ENCODE measurements around the gene ADAM30. TPM values are rescaled to one million over a fixed set of nuclear protein-coding genes. Genes with fewer than 3 reads are reported as not detected.

ADAM30 gene
- not detected in 2 replicates for total RNA-seq (2014; rRNA removed; shearing (Covaris generic))
- total RNA-seq (2022): not detected in 2 replicates
- not detected for Bru-seq, nascent RNA
- percentile 21 among the genes with signal in this experiment for BruChase-seq, experiment 1, labeled RNA remaining after a 6-hour chase
- BruChase-seq, experiment 2, labeled RNA remaining after a 2-hour chase: not detected
- long read RNA-seq: 0 reads

GRCh38 chr1:119896303-119896702 is at the start of gene ADAM30:
ADAM30 (minus strand) TSS chr1:119896515; CDS start chr1:119896336, 179 bp downstream.
- POLR2A ChIA-PET: no interaction called here
- BruUV-seq (replicated peaks): no TSS peak

GRCh38 chr1:119943216-119943615 is 46.9 kb upstream of the ADAM30 start:
- BruUV-seq (replicated peaks): no TSS peak
- H3K9me2 ChIP-seq (ENCODE audit: insufficient read depth, low read length): no peaks in the 10 kb centered on the region
- H3K4me2 ChIP-seq (ENCODE audit: low read length): no peak overlapping the region
- TF ChIP-seq CTCF (conservative IDR thresholded peaks at IDR 0.05; ENCODE audit: low read length): no peak
- TF ChIP-seq EZH2phosphoT487 (IDR thresholded peaks at IDR 0.05; ENCODE audit: borderline replicate concordance, low read depth, low read length): no peak
- CTCF ChIA-PET (ENCODE audit: unreplicated experiment): no interaction called here
- no peak overlapping the region for H3K4me3 ChIP-seq (ENCODE audit: low read depth, low read length, poor library complexity, severe bottlenecking)
- no peaks in the 10 kb centered on the region for H3K9me3 ChIP-seq (ENCODE audit: low read length)
- no peaks in the 10 kb centered on the region for H3K4me1 ChIP-seq (ENCODE audit: insufficient read depth, low read length, poor library complexity, severe bottlenecking)
- no peaks in the 10 kb centered on the region for H4K20me1 ChIP-seq (ENCODE audit: insufficient read depth, low read length)
- no peak for DNase-seq (ENCODE audit: low spot score)
- intact Hi-C loops (cut with micrococcal nuclease; ENCODE audit: unreplicated experiment): no loop called here
- POLR2A ChIA-PET: interaction anchor here (0.8 to 1.1 kb wide), 2 partner anchors 12 to 149 kb away, joined by 3 to 4 read pairs; no protein-coding TSS in a partner anchor
- H3K79me2 ChIP-seq (ENCODE audit: insufficient read depth, low read depth, low read length): no peaks in the 10 kb centered on the region
- no peak overlapping the region for H3K27ac ChIP-seq (ENCODE audit: low read depth, low read length, poor library complexity, severe bottlenecking)
- H3K36me3 ChIP-seq (ENCODE audit: insufficient read depth, low read length): peaks cover 34% of the 10 kb centered on the region
- H2AFZ ChIP-seq (ENCODE audit: low read length): no peak overlapping the region

More at GRCh38 chr1:119896303-119896702, at the start of gene ADAM30:
- CTCF ChIA-PET (ENCODE audit: unreplicated experiment): no interaction called here
- DNase-seq (ENCODE audit: low spot score): no peak
- Histone ChIP-seq H3K4me2 (ENCODE audit: low read length) (no peak within 1 kb of the TSS), H3K79me2 (ENCODE audit: insufficient read depth, low read depth, low read length) (no peaks in the 10 kb centered on the region), H3K4me3 (ENCODE audit: low read depth, low read length, poor library complexity, severe bottlenecking) (no peak within 1 kb of the TSS), H3K9me2 (ENCODE audit: insufficient read depth, low read length) (no peaks in the 10 kb centered on the region), H3K36me3 (ENCODE audit: insufficient read depth, low read length) (no peaks in the 10 kb centered on the region), H3K4me1 (ENCODE audit: insufficient read depth, low read length, poor library complexity, severe bottlenecking) (no peaks in the 10 kb centered on the region), H2AFZ (ENCODE audit: low read length) (no peak within 1 kb of the TSS), H4K20me1 (ENCODE audit: insufficient read depth, low read length) (no peaks in the 10 kb centered on the region), H3K27ac (ENCODE audit: low read depth, low read length, poor library complexity, severe bottlenecking) (no peak within 1 kb of the TSS), H3K9me3 (ENCODE audit: low read length) (no peaks in the 10 kb centered on the region)
- TF ChIP-seq CTCF (conservative IDR thresholded peaks at IDR 0.05; ENCODE audit: low read length) (no peak), EZH2phosphoT487 (IDR thresholded peaks at IDR 0.05; ENCODE audit: borderline replicate concordance, low read depth, low read length) (no peak)
- intact Hi-C loops (cut with micrococcal nuclease; ENCODE audit: unreplicated experiment): no loop called here

GRCh38 chr1:119941392-119941791 is 45.1 kb upstream of the ADAM30 start:
- Histone ChIP-seq H3K79me2 (ENCODE audit: insufficient read depth, low read depth, low read length) (no peaks in the 10 kb centered on the region), H3K9me3 (ENCODE audit: low read length) (no peaks in the 10 kb centered on the region), H3K9me2 (ENCODE audit: insufficient read depth, low read length) (no peaks in the 10 kb centered on the region), H3K36me3 (ENCODE audit: insufficient read depth, low read length) (peaks cover 39% of the 10 kb centered on the region), H3K27ac (ENCODE audit: low read depth, low read length, poor library complexity, severe bottlenecking) (no peak overlapping the region), H4K20me1 (ENCODE audit: insufficient read depth, low read length) (no peaks in the 10 kb centered on the region), H2AFZ (ENCODE audit: low read length) (no peak overlapping the region), H3K4me3 (ENCODE audit: low read depth, low read length, poor library complexity, severe bottlenecking) (no peak overlapping the region), H3K4me2 (ENCODE audit: low read length) (no peak overlapping the region), H3K4me1 (ENCODE audit: insufficient read depth, low read length, poor library complexity, severe bottlenecking) (no peaks in the 10 kb centered on the region)
- no TSS peak for BruUV-seq (replicated peaks)
- TF ChIP-seq EZH2phosphoT487 (IDR thresholded peaks at IDR 0.05; ENCODE audit: borderline replicate concordance, low read depth, low read length): no peak
- no peak for TF ChIP-seq CTCF (conservative IDR thresholded peaks at IDR 0.05; ENCODE audit: low read length)
- ChIA-PET POLR2A (no interaction called here), CTCF (ENCODE audit: unreplicated experiment) (no interaction called here)
- DNase-seq (ENCODE audit: low spot score): no peak
- intact Hi-C loops (cut with micrococcal nuclease; ENCODE audit: unreplicated experiment): no loop called here
